Measurements from ENCODE around the gene MRC1. TPM values are rescaled to one million over a fixed set of nuclear protein-coding genes. Genes with fewer than 3 reads are reported as not detected.

The MRC1 gene
- total and polyA plus RNA-seq, 10 of the 15 experiments (the other 5 are each of a cell fraction or from before 2014, with no cell fraction given) = 0.01 to 0.21 (median 0.03) TPM; not detected in 5

DNA sequence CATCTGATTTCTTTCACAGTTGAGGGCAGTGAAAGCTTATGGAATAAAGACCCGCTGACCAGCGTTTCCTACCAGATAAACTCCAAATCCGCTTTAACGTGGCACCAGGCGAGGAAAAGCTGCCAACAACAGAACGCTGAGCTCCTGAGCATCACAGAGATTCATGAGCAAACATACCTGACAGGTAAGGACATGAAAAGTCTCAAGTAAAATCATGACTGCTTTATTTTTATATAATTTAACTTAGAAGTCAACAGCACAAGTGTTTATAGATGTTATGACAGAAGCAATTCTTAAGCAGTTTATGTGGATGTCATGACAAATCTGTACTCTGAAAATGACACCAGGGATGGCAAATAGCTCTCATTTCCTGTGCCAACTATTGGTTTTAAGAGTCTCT lies 24.5 kb downstream of the MRC1 start:
- H3K27me3 ChIP-seq (replicated peaks in 1 of 2; ENCODE audit: control insufficient read depth in 2 of 2, insufficient read depth in 2 of 2, low read length in 1 of 2) = peaks cover 2 to 4% of the 10 kb centered on the region in 2 experiments; a peak in 2 of 4 replicates
- H3K4me2 ChIP-seq (ENCODE audit: control insufficient read depth, insufficient read depth) = no peak overlapping the region
- H3K79me2 ChIP-seq (ENCODE audit: control insufficient read depth, insufficient read depth, low read length) = no peaks in the 10 kb centered on the region
- ChIA-PET RAD21 (ENCODE audit: unreplicated experiment) (no interaction called here), SMC1A (ENCODE audit: uncharacterized antibody, unreplicated experiment) (no interaction called here), POLR2A (interaction anchor here (0.7 kb wide), 1 partner anchor 711 kb away, joined by 3 read pairs; no protein-coding TSS in a partner anchor), CTCF (interaction anchor here (0.9 kb wide), 1 partner anchor 41 kb away, joined by 3 read pairs; no protein-coding TSS in a partner anchor)
- H4K20me1 ChIP-seq (ENCODE audit: control insufficient read depth, insufficient read depth) = no peaks in the 10 kb centered on the region
- H3K27ac ChIP-seq (ENCODE audit: control insufficient read depth, insufficient read depth) = no peak overlapping the region
- TF ChIP-seq JUNB (IDR thresholded peaks at IDR 0.05) (no peak), EGR1 (IDR thresholded peaks at IDR 0.05; ENCODE audit: borderline replicate concordance in 1 of 2, low read depth in 2 of 2, low read length in 2 of 2) (no peak), CBX5 (IDR thresholded peaks at IDR 0.05; ENCODE audit: low read depth) (no peak), SREBF1 (IDR thresholded peaks at IDR 0.05; ENCODE audit: low read length) (no peak), GATAD2B (conservative IDR thresholded peaks at IDR 0.05; ENCODE audit: low read depth) (no peak), IKZF1 (conservative IDR thresholded peaks at IDR 0.05) (no peak), HDAC6 (IDR thresholded peaks at IDR 0.05; ENCODE audit: unreplicated experiment) (no peak), ASH2L (IDR thresholded peaks at IDR 0.05; ENCODE audit: borderline replicate concordance, low read depth) (no peak), HDGF (IDR thresholded peaks at IDR 0.05) (no peak), JUND (IDR thresholded peaks at IDR 0.05; ENCODE audit: low read depth, low read length) (no peak), ZSCAN29 (IDR thresholded peaks at IDR 0.05) (no peak), NFYB (IDR thresholded peaks at IDR 0.05; ENCODE audit: insufficient read depth, low read depth, low read length) (no peak), HCFC1 (IDR thresholded peaks at IDR 0.05; ENCODE audit: low read length) (no peak), BACH1 (IDR thresholded peaks at IDR 0.05; ENCODE audit: borderline replicate concordance) (no peak), STAT3 (IDR thresholded peaks at IDR 0.05; ENCODE audit: low read depth, low read length) (no peak), NRF1 (conservative IDR thresholded peaks at IDR 0.05; ENCODE audit: low read depth, low read length) (no peak)
- TF ChIP-seq, protein P1, sequence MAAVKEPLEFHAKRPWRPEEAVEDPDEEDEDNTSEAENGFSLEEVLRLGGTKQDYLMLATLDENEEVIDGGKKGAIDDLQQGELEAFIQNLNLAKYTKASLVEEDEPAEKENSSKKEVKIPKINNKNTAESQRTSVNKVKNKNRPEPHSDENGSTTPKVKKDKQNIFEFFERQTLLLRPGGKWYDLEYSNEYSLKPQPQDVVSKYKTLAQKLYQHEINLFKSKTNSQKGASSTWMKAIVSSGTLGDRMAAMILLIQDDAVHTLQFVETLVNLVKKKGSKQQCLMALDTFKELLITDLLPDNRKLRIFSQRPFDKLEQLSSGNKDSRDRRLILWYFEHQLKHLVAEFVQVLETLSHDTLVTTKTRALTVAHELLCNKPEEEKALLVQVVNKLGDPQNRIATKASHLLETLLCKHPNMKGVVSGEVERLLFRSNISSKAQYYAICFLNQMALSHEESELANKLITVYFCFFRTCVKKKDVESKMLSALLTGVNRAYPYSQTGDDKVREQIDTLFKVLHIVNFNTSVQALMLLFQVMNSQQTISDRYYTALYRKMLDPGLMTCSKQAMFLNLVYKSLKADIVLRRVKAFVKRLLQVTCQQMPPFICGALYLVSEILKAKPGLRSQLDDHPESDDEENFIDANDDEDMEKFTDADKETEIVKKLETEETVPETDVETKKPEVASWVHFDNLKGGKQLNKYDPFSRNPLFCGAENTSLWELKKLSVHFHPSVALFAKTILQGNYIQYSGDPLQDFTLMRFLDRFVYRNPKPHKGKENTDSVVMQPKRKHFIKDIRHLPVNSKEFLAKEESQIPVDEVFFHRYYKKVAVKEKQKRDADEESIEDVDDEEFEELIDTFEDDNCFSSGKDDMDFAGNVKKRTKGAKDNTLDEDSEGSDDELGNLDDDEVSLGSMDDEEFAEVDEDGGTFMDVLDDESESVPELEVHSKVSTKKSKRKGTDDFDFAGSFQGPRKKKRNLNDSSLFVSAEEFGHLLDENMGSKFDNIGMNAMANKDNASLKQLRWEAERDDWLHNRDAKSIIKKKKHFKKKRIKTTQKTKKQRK (IDR thresholded peaks at IDR 0.05; ENCODE audit: low read depth, low read length) = no peak
- TF ChIP-seq, protein P2, sequence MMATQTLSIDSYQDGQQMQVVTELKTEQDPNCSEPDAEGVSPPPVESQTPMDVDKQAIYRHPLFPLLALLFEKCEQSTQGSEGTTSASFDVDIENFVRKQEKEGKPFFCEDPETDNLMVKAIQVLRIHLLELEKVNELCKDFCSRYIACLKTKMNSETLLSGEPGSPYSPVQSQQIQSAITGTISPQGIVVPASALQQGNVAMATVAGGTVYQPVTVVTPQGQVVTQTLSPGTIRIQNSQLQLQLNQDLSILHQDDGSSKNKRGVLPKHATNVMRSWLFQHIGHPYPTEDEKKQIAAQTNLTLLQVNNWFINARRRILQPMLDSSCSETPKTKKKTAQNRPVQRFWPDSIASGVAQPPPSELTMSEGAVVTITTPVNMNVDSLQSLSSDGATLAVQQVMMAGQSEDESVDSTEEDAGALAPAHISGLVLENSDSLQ (IDR thresholded peaks at IDR 0.05) = no peak
- TF ChIP-seq, protein P3, sequence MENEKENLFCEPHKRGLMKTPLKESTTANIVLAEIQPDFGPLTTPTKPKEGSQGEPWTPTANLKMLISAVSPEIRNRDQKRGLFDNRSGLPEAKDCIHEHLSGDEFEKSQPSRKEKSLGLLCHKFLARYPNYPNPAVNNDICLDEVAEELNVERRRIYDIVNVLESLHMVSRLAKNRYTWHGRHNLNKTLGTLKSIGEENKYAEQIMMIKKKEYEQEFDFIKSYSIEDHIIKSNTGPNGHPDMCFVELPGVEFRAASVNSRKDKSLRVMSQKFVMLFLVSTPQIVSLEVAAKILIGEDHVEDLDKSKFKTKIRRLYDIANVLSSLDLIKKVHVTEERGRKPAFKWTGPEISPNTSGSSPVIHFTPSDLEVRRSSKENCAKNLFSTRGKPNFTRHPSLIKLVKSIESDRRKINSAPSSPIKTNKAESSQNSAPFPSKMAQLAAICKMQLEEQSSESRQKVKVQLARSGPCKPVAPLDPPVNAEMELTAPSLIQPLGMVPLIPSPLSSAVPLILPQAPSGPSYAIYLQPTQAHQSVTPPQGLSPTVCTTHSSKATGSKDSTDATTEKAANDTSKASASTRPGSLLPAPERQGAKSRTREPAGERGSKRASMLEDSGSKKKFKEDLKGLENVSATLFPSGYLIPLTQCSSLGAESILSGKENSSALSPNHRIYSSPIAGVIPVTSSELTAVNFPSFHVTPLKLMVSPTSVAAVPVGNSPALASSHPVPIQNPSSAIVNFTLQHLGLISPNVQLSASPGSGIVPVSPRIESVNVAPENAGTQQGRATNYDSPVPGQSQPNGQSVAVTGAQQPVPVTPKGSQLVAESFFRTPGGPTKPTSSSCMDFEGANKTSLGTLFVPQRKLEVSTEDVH (IDR thresholded peaks at IDR 0.05; ENCODE audit: low read depth, partially characterized antibody) = no peak
- no peaks in the 10 kb centered on the region for H3K4me1 ChIP-seq (ENCODE audit: control insufficient read depth, insufficient read depth, low read length)
- no peaks in the 10 kb centered on the region for H3K9me3 ChIP-seq (replicated peaks; ENCODE audit: control insufficient read depth, insufficient read depth, low read length)
- intact Hi-C loops (cut with micrococcal nuclease; ENCODE audit: unreplicated experiment) = no loop called here
- H3K36me3 ChIP-seq (ENCODE audit: control insufficient read depth in 2 of 2, insufficient read depth in 2 of 2, low read length in 1 of 2) = no peaks in the 10 kb centered on the region
- H3K4me3 ChIP-seq = no peak overlapping the region
- no peak overlapping the region for H2AFZ ChIP-seq (ENCODE audit: control insufficient read depth, low read depth, low read length)
- H3K9ac ChIP-seq (ENCODE audit: control insufficient read depth, insufficient read depth, low read length) = no peak overlapping the region
- FAIRE-seq = no peak
- no peak for ATAC-seq
- 47% methylated on average over 6 of the region's 6 CpGs for WGBS (ENCODE audit: insufficient coverage, insufficient replicate concordance, low lambda C conversion rate, missing lambda C conversion rate)
- in situ Hi-C loops (cut with MboI) = no loop called here
- no TSS peak for BruUV-seq (replicated peaks)
- DNase-seq (ENCODE audit: low read depth, low spot score) = no peak

Data from GM12878 (cell line).